Mesendoderm (in vitro differentiated cells): ENCODE results near the gene NOL8.

Experiments used
- DNase-seq: peaks from one replicate; pipeline ENCODE4 v3.0.0; 2013
- H2AK5ac ChIP-seq: 2 replicates; pipeline ENCODE4 v1.6.1; 2013; ENCODE audit warnings: low read length, inconsistent platforms
- H2BK120ac ChIP-seq: 2 replicates; pipeline ENCODE4 v1.6.1; 2013; ENCODE audit warnings: low read depth, mild to moderate bottlenecking, low read length, moderate library complexity, mixed read lengths
- H2BK15ac ChIP-seq: replicated peaks from 2 replicates; pipeline ENCODE4 v1.6.1; 2013; ENCODE audit warnings: low read depth, mild to moderate bottlenecking, moderate library complexity
- H2BK5ac ChIP-seq: 2 replicates; pipeline ENCODE4 v1.6.1; 2013; ENCODE audit warnings: low read length, inconsistent platforms
- H3K18ac ChIP-seq: 2 replicates; pipeline ENCODE4 v1.6.1; 2013; ENCODE audit warnings: mild to moderate bottlenecking, low read length, mixed read lengths
- H3K23ac ChIP-seq: one replicate; pipeline ENCODE4 v1.6.1; 2013; ENCODE audit warnings: low read length
- H3K27ac ChIP-seq: 2 replicates; pipeline ENCODE4 v1.5.1; 2013; ENCODE audit warnings: low read depth, mild to moderate bottlenecking, inconsistent platforms, low read length, moderate library complexity
- H3K27me3 ChIP-seq: 2 replicates; pipeline ENCODE4 v1.6.1; 2013; ENCODE audit warnings: low read length, control low read depth, mild to moderate bottlenecking, inconsistent platforms; ENCODE audit not compliant: insufficient read depth, poor library complexity
- H3K36me3 ChIP-seq: 2 replicates; pipeline ENCODE4 v1.6.1; 2013; ENCODE audit warnings: low read length, inconsistent platforms; ENCODE audit not compliant: control insufficient read depth, insufficient read depth
- H3K4ac ChIP-seq: one replicate; pipeline ENCODE4 v1.6.1; 2013; ENCODE audit warnings: low read depth, mild to moderate bottlenecking, low read length, moderate library complexity
- H3K4me1 ChIP-seq: 2 replicates; pipeline ENCODE4 v1.6.1; 2013; ENCODE audit warnings: low read depth, low read length, inconsistent platforms; ENCODE audit not compliant: control insufficient read depth
- H3K4me2 ChIP-seq: 2 replicates; pipeline ENCODE4 v1.6.1; 2013; ENCODE audit warnings: low read length
- H3K4me3 ChIP-seq: 2 replicates; pipeline ENCODE4 v1.5.1; 2013; ENCODE audit warnings: mild to moderate bottlenecking, low read length
- H3K56ac ChIP-seq: one replicate; pipeline ENCODE4 v1.6.1; 2013; ENCODE audit warnings: low read length
- H3K79me1 ChIP-seq: 2 replicates; pipeline ENCODE4 v1.6.1; 2013; ENCODE audit warnings: low read length, inconsistent platforms
- H3K79me2 ChIP-seq: 2 replicates; pipeline ENCODE4 v1.6.1; 2013; ENCODE audit warnings: mild to moderate bottlenecking, low read length; ENCODE audit not compliant: control insufficient read depth, insufficient read depth
- H3K9ac ChIP-seq: 2 replicates; pipeline ENCODE4 v1.6.1; 2013; ENCODE audit warnings: low read length, inconsistent platforms
- H4K5ac ChIP-seq: one replicate; pipeline ENCODE4 v1.6.1; 2013; ENCODE audit warnings: low read length
- H4K8ac ChIP-seq: one replicate; pipeline ENCODE4 v1.6.1; 2013; ENCODE audit warnings: low read depth, mild to moderate bottlenecking, control low read depth, low read length, moderate library complexity
- WGBS: extraction: QIAGEN DNeasy Blood & Tissue Kit; methylation state at CpG from one replicate; pipeline ENCODE4 v1.1.7; 2013; ENCODE audit warnings: low lambda C conversion rate, missing lambda C conversion rate; ENCODE audit not compliant: insufficient coverage; ENCODE audit errors: extremely low coverage; 5-methylcytosine and 5-hydroxymethylcytosine counted together

NOL8 gene

GRCh38 chr9:92297611-92298010 is 27.5 kb downstream of the NOL8 start:
- Histone ChIP-seq H4K8ac (no peak overlapping the region), H3K4me3 (no peak overlapping the region), H2AK5ac (no peak overlapping the region), H3K4ac (no peak overlapping the region), H3K36me3 (peaks cover 4% of the 10 kb centered on the region), H3K9ac (no peak overlapping the region), H3K27me3 (no peaks in the 10 kb centered on the region), H3K4me1 (peaks cover 3% of the 10 kb centered on the region), H3K27ac (no peak overlapping the region), H3K23ac (no peak overlapping the region), H3K18ac (no peak overlapping the region), H3K79me2 (peaks cover 7% of the 10 kb centered on the region), H2BK5ac (no peak overlapping the region), H4K5ac (no peak overlapping the region), H2BK120ac (no peak overlapping the region), H3K56ac (no peak overlapping the region), H3K79me1 (no peaks in the 10 kb centered on the region), H2BK15ac (no peak overlapping the region), H3K4me2 (no peak overlapping the region)
- DNase-seq: no peak
- WGBS: no CpG with 5 or more reads among the region's 3 CpGs

GRCh38 chr9:92295827-92296258 is 29.3 kb downstream of the NOL8 start:
- no peaks in the 10 kb centered on the region for H3K79me1 ChIP-seq
- H3K27me3 ChIP-seq: no peaks in the 10 kb centered on the region
- no peak overlapping the region for H3K4me2 ChIP-seq
- no peak overlapping the region for H3K4me3 ChIP-seq
- H4K5ac ChIP-seq: no peak overlapping the region
- peaks cover 4% of the 10 kb centered on the region for H3K36me3 ChIP-seq
- peak overlapping the region; percentile 37 for H3K27ac ChIP-seq
- H3K23ac ChIP-seq: no peak overlapping the region
- H3K4ac ChIP-seq: no peak overlapping the region
- no peak overlapping the region for H2BK5ac ChIP-seq
- no CpG with 5 or more reads among the region's 4 CpGs for WGBS
- H2BK15ac ChIP-seq: no peak overlapping the region
- peak; percentile 43 for DNase-seq
- peaks cover 5% of the 10 kb centered on the region for H3K4me1 ChIP-seq
- no peak overlapping the region for H3K9ac ChIP-seq
- no peak overlapping the region for H2BK120ac ChIP-seq
- peaks cover 23% of the 10 kb centered on the region for H3K79me2 ChIP-seq
- H3K18ac ChIP-seq: no peak overlapping the region
- no peak overlapping the region for H2AK5ac ChIP-seq
- H4K8ac ChIP-seq: peak overlapping the region; percentile 7
- H3K56ac ChIP-seq: no peak overlapping the region

- peak; percentile 66 for DNase-seq
- Histone ChIP-seq H3K4me1 (peaks cover 5% of the 10 kb centered on the region), H3K79me2 (peaks cover 25% of the 10 kb centered on the region), H3K27me3 (no peaks in the 10 kb centered on the region), H4K8ac (no peak overlapping the region), H3K79me1 (no peaks in the 10 kb centered on the region), H2AK5ac (no peak overlapping the region), H3K4ac (no peak overlapping the region), H2BK5ac (no peak overlapping the region), H3K36me3 (peaks cover 4% of the 10 kb centered on the region), H4K5ac (no peak overlapping the region), H3K9ac (no peak overlapping the region), H3K56ac (no peak overlapping the region), H3K18ac (no peak overlapping the region), H3K4me3 (no peak overlapping the region), H2BK120ac (no peak overlapping the region), H3K27ac (no peak overlapping the region), H2BK15ac (no peak overlapping the region), H3K4me2 (no peak overlapping the region), H3K23ac (no peak overlapping the region)
- WGBS: no CpG with 5 or more reads among the region's 7 CpGs
These were observed 29.8 kb downstream of the NOL8 start for GRCh38 chr9:92295240-92295790.

- Histone ChIP-seq H2AK5ac (no peak overlapping the region), H3K27me3 (no peaks in the 10 kb centered on the region), H3K27ac (peak overlapping the region; percentile 28), H3K36me3 (peaks cover 4% of the 10 kb centered on the region), H3K4ac (peak overlapping the region; percentile 79), H3K4me1 (peaks cover 5% of the 10 kb centered on the region), H4K8ac (no peak overlapping the region), H3K18ac (peak overlapping the region; percentile 83), H3K79me1 (no peaks in the 10 kb centered on the region), H3K23ac (no peak overlapping the region), H3K79me2 (peaks cover 30% of the 10 kb centered on the region), H2BK15ac (no peak overlapping the region), H3K9ac (peak overlapping the region; percentile 80), H3K4me2 (peak overlapping the region; percentile 71), H3K56ac (peak overlapping the region; percentile 92), H2BK5ac (no peak overlapping the region), H4K5ac (no peak overlapping the region), H2BK120ac (no peak overlapping the region), H3K4me3 (no peak overlapping the region)
- no CpG with 5 or more reads among the region's 13 CpGs for WGBS
- peak; percentile 48 for DNase-seq
These were observed 30.9 kb downstream of the NOL8 start for GRCh38 chr9:92294297-92294676.

GRCh38 chr9:92293452-92294296 is 31.5 kb downstream of the NOL8 start, which contains the start of gene IARS1:
Gene IARS1 (minus strand): TSS chr9:92293697. CDS start chr9:92289419, 4,278 bp downstream.
- WGBS: no CpG with 5 or more reads among the region's 63 CpGs
- Histone ChIP-seq H3K79me2 (peaks cover 32% of the 10 kb centered on the region), H3K4me3 (peak within 1 kb of the TSS; percentile 75), H2BK15ac (no peak within 1 kb of the TSS), H3K27ac (peak within 1 kb of the TSS; percentile 51), H3K4ac (peak within 1 kb of the TSS; percentile 92), H3K4me1 (peaks cover 5% of the 10 kb centered on the region), H2BK120ac (no peak within 1 kb of the TSS), H3K79me1 (no peaks in the 10 kb centered on the region), H2AK5ac (no peak within 1 kb of the TSS), H3K23ac (no peak within 1 kb of the TSS), H4K5ac (no peak within 1 kb of the TSS), H3K18ac (peak within 1 kb of the TSS; percentile 83), H3K4me2 (peak within 1 kb of the TSS; percentile 82), H3K36me3 (peaks cover 2% of the 10 kb centered on the region), H3K9ac (peak within 1 kb of the TSS; percentile 82), H3K27me3 (no peaks in the 10 kb centered on the region), H4K8ac (no peak within 1 kb of the TSS), H3K56ac (peak within 1 kb of the TSS; percentile 93), H2BK5ac (peak within 1 kb of the TSS; percentile 17)
- DNase-seq: peak; percentile 99
